Measurements from ENCODE around the gene PNKD.

PNKD gene

GRCh38 chr2:218366621-218367414, 96.5 kb downstream of the PNKD start:
- TF ChIP-seq CTCF (IDR thresholded peaks at IDR 0.05), result no peak
- TF ChIP-seq ZFX (IDR thresholded peaks at IDR 0.05; ENCODE audit: borderline replicate concordance), result no peak
- peak overlapping the region; percentile 60 for H3K27ac ChIP-seq

GRCh38 chr2:218367415-218368149, 97.3 kb downstream of the PNKD start:
- peak overlapping the region; percentile 60 for H3K27ac ChIP-seq
- TF ChIP-seq CTCF (IDR thresholded peaks at IDR 0.05) (peak; percentile 28), ZFX (IDR thresholded peaks at IDR 0.05; ENCODE audit: borderline replicate concordance) (no peak)

- TF ChIP-seq CTCF (IDR thresholded peaks at IDR 0.05) (0 out of 2 replicates have a peak, but pooled peaks have one; percentile 4), ZFX (IDR thresholded peaks at IDR 0.05; ENCODE audit: borderline replicate concordance) (no peak)
- peak overlapping the region; percentile 60 for H3K27ac ChIP-seq
Measured at GRCh38 chr2:218368150-218368528, 97.8 kb downstream of the PNKD start.

- TF ChIP-seq CTCF (IDR thresholded peaks at IDR 0.05) (no peak), ZFX (IDR thresholded peaks at IDR 0.05; ENCODE audit: borderline replicate concordance) (no peak)
- no peak overlapping the region for H3K27ac ChIP-seq
Measured at GRCh38 chr2:218368621-218369153, 98.4 kb downstream of the PNKD start.

GRCh38 chr2:218369330-218369729, 99.0 kb downstream of the PNKD start:
- TF ChIP-seq ZFX (IDR thresholded peaks at IDR 0.05; ENCODE audit: borderline replicate concordance) (no peak), CTCF (IDR thresholded peaks at IDR 0.05) (no peak)
- no peak overlapping the region for H3K27ac ChIP-seq

GRCh38 chr2:218370410-218371063, 100.2 kb downstream of the PNKD start:
- H3K27ac ChIP-seq, result no peak overlapping the region
- TF ChIP-seq CTCF (IDR thresholded peaks at IDR 0.05) (no peak), ZFX (IDR thresholded peaks at IDR 0.05; ENCODE audit: borderline replicate concordance) (no peak)

Measured in 22Rv1 (cell line).